ENCODE measurements around the gene SPATA20.

SPATA20 gene

GRCh38 chr17:50522766-50523165 lies 24.2 kb upstream of the SPATA20 start:
- in situ Hi-C loops (cut with HindIII; ENCODE audit: low pct_ligation_motif_present, low sequenced_read_pairs) = no loop called here
- TF ChIP-seq CTCF (IDR thresholded peaks at IDR 0.05; ENCODE audit: low read depth, low read length, missing control alignments) = no peak
- no peak for DNase-seq
- Histone ChIP-seq H3K27ac (no peak overlapping the region), H3K4me3 (ENCODE audit: low read depth, low read length) (no peak overlapping the region), H3K27me3 (replicated peaks) (no peaks in the 10 kb centered on the region), H3K36me3 (replicated peaks) (no peaks in the 10 kb centered on the region)

GRCh38 chr17:50523208-50523607 lies 23.8 kb upstream of the SPATA20 start:
- no peak for DNase-seq
- Histone ChIP-seq H3K27me3 (replicated peaks) (no peaks in the 10 kb centered on the region), H3K36me3 (replicated peaks) (no peaks in the 10 kb centered on the region), H3K4me3 (ENCODE audit: low read depth, low read length) (no peak overlapping the region), H3K27ac (no peak overlapping the region)
- in situ Hi-C loops (cut with HindIII; ENCODE audit: low pct_ligation_motif_present, low sequenced_read_pairs) = no loop called here
- TF ChIP-seq CTCF (IDR thresholded peaks at IDR 0.05; ENCODE audit: low read depth, low read length, missing control alignments) = no peak

GRCh38 chr17:50524838-50525237 lies 22.1 kb upstream of the SPATA20 start:
- in situ Hi-C loops (cut with HindIII; ENCODE audit: low pct_ligation_motif_present, low sequenced_read_pairs) = no loop called here
- Histone ChIP-seq H3K27me3 (replicated peaks) (no peaks in the 10 kb centered on the region), H3K4me3 (ENCODE audit: low read depth, low read length) (no peak overlapping the region), H3K27ac (no peak overlapping the region), H3K36me3 (replicated peaks) (no peaks in the 10 kb centered on the region)
- no peak for TF ChIP-seq CTCF (IDR thresholded peaks at IDR 0.05; ENCODE audit: low read depth, low read length, missing control alignments)
- no peak for DNase-seq

- Histone ChIP-seq H3K36me3 (replicated peaks) (no peaks in the 10 kb centered on the region), H3K27ac (no peak overlapping the region), H3K27me3 (replicated peaks) (peaks cover 6% of the 10 kb centered on the region), H3K4me3 (ENCODE audit: low read depth, low read length) (no peak overlapping the region)
- TF ChIP-seq CTCF (IDR thresholded peaks at IDR 0.05; ENCODE audit: low read depth, low read length, missing control alignments) = no peak
- DNase-seq = no peak
- in situ Hi-C loops (cut with HindIII; ENCODE audit: low pct_ligation_motif_present, low sequenced_read_pairs) = no loop called here
These were observed 19.7 kb upstream of the SPATA20 start for GRCh38 chr17:50527155-50527762.

- no peak for DNase-seq
- no peak for TF ChIP-seq CTCF (IDR thresholded peaks at IDR 0.05; ENCODE audit: low read depth, low read length, missing control alignments)
- no peaks in the 10 kb centered on the region for H3K36me3 ChIP-seq (replicated peaks)
- no peak overlapping the region for H3K27ac ChIP-seq
- in situ Hi-C loops (cut with HindIII; ENCODE audit: low pct_ligation_motif_present, low sequenced_read_pairs) = no loop called here
- H3K27me3 ChIP-seq (replicated peaks) = peaks cover 14% of the 10 kb centered on the region
- H3K4me3 ChIP-seq (ENCODE audit: low read depth, low read length) = no peak overlapping the region
These were observed 19.0 kb upstream of the SPATA20 start for GRCh38 chr17:50527949-50528474.

- TF ChIP-seq CTCF (IDR thresholded peaks at IDR 0.05; ENCODE audit: low read depth, low read length, missing control alignments) = no peak
- in situ Hi-C loops (cut with HindIII; ENCODE audit: low pct_ligation_motif_present, low sequenced_read_pairs) = no loop called here
- Histone ChIP-seq H3K4me3 (ENCODE audit: low read depth, low read length) (no peak overlapping the region), H3K27ac (no peak overlapping the region), H3K27me3 (replicated peaks) (peaks cover 20% of the 10 kb centered on the region), H3K36me3 (replicated peaks) (no peaks in the 10 kb centered on the region)
- no peak for DNase-seq
These were observed 17.1 kb upstream of the SPATA20 start for GRCh38 chr17:50529849-50530248.

Data from brain microvascular endothelial cell (primary cell).